GM19351 (cell line): ENCODE data around the gene SCNM1.
A peak's percentile ranks its signal among the peaks of the same experiment; 100 is the strongest.
"Not testable (repeated sequence)": the region's sequence is repeated elsewhere in the genome, so short reads cannot be mapped to it uniquely, and the experiment has no call there.

Experiments
- ATAC-seq: cut with Tn5 transposase; IDR thresholded peaks from one replicate; pipeline ENCODE4 v1.9.1; 2021; ENCODE audit warnings: mild to moderate bottlenecking, moderate library complexity; ENCODE audit not compliant: unreplicated experiment

SCNM1 gene

DNA sequence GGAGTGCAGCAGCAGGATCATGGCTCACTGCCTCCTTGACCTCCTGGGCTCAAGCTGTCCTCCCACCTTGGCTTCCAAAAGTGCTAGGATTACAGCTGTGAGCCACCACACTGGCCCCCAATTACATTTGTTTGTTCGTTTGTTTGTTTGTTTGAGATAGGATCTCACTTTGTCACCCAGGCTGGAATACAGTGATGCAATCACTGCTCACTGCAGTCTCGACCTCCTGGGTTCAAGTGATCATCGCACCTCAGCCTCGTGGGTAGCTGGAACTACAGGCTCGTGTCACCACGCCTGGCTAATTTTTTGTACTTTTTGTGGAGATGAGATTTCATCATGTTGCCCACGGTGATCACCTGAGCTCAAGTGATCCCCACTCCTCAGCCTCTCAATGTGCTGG lies 26.1 kb downstream of the SCNM1 start:
- no peak for ATAC-seq

DNA sequence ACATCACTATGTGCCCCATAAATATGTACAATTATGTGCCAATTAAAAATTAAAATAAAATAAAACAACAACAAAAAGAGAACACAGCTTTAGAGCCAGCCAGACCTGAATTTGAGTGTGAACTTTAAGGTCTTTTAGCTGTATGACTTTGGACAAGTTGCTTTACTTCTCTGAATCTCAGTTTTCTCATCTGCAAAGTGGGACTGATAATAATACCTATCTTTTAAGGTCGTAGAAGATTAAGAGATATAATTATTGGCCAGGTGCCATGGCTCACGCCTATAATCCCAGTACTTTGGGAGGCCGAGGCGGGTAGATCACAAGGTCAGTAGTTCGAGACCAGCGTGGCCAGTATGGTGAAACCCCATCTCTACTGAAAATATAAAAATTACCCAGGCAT lies 27.4 kb downstream of the SCNM1 start:
- ATAC-seq = no peak

DNA sequence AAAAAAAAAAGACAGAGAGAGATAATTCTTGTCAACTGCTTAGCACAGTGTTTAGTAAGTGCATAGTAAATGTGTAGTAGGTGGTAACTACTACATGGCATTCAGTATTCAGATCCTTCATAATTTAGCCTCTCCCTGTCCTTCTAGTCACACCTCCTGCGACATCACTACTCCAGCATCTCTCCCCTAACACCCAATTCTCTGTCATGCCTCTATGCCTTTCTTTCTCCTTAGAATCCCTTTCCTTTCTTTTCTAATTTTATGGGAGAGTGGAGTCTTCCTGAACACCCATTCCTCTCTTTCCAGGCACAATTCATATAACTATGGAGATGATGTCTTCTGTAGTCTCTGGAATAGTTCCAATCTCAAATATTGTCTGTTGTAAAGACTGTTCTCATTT lies 27.9 kb downstream of the SCNM1 start:
- ATAC-seq = no peak

DNA sequence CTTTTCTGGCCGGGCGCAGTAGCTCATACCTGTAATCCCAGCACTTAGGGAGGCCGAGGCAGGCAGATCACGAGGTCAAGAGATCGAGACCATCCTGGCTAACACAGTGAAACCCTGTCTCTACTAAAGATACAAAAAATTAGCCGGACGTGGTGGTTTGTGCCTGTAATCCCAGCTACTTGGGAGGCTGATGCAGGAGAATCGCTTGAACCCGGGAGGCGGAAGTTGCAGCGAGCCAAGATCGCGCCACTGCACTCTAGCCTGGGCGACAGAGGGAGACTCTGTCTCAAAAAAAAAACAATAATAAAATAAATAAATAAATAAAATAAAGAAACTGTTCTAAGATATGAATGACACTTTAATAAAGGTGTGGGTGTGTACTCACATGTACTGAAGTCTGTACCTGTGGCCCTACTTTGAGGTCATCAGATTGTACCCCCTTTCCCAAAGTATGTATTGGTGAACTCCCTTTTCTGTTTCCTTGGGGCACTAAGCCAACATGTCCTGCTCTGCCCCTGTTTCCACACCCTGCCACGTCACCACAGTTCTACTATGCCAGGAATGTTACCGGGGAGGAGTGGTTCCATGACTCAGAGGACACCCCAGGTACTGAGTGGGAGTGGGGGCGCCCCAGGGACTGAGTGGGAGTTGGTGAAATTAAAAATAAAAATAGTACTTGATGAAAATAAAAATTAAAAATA lies 29.1 kb downstream of the SCNM1 start:
- not testable (repeated sequence) for ATAC-seq

DNA sequence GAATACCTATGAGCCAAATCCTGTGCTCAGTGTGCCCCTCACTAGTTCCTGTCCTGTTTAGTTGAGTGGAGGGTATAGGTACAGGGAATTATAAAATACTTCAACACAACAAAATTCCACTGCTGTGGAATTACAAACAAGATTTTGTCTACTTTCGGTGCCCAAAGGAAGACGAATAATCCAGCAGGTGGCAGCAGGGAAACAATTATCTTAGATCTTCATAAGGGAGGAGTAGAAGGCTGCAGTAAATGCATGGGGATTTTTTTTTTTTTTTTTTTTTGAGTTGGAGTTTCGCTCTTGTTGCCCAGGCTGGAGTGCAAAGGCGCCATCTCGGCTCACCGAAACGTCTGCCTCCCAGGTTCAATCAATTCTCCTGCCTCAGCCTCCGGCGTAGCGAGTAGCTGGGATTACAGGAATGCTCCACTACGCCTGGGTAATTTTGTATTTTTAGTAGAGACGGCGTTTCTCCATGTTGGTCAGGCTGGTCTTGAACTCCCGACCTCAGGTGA lies 30.4 kb downstream of the SCNM1 start:
- no peak for ATAC-seq

DNA sequence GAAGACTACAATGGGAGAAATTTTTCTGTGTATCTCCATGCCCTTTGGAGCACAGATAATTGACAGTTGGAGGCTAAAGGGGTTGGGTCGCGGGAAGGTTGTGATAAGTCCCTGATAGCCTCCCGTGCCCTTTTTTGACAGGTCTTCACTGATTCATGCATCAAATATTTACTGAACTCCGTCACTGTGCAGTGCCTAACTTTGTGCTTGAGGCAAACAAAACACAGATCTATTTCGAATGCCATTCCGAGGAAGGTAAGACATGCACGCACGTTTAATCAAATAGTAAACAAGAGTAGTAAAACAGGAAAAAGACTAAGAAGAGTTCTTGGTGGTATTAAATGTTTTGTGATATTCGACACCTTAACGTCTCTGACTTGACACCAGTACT lies 31.9 kb downstream of the SCNM1 start:
- ATAC-seq = no peak

DNA sequence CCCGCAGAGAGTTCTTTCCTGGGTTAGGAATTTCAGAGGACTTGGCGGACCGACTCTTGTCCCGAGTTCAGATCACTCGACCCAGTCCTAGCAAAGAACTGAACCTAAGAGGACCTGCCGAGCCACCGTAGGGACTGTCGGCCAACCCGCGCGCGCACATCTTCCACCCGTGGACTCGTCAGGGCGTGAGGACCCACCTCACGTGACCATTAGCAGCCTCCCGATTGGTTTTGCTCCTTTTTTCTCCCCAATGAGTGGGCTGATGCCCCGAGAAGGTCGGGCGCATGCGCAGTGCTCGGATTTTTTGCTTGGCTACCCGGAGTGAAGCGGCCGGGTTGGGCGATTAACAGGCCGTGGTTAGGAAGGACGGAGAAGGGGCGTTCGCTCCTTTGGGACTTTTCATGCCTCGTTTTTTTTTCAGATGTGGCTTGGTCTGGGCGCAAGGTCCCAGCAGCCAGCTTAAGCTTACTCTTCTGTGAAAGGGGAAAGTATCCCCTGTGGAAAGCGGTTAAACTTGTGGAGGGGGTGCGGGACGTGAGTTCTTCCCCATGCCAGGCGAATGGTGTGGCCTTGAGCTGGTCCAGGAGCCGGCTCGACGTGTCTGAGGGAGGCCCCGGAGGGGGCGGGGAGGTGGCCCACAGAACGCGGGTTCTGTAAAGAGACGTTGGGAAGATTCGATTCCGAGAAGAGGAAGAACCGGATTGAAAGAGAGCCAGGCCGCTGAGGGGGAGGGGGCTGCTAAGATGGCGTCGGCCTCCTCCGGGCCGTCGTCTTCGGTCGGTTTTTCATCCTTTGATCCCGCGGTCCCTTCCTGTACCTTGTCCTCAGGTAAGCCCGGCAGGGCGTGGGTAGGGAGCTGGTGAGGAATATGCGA lies 32.5 kb downstream of the SCNM1 start, which contains the start of gene PIP5K1A:
Gene PIP5K1A, plus strand, starts transcription at position 299 of the 874 bp plus-strand sequence. Its CDS starts 445 bp downstream, at position 744.
- peak; percentile 86 for ATAC-seq

DNA sequence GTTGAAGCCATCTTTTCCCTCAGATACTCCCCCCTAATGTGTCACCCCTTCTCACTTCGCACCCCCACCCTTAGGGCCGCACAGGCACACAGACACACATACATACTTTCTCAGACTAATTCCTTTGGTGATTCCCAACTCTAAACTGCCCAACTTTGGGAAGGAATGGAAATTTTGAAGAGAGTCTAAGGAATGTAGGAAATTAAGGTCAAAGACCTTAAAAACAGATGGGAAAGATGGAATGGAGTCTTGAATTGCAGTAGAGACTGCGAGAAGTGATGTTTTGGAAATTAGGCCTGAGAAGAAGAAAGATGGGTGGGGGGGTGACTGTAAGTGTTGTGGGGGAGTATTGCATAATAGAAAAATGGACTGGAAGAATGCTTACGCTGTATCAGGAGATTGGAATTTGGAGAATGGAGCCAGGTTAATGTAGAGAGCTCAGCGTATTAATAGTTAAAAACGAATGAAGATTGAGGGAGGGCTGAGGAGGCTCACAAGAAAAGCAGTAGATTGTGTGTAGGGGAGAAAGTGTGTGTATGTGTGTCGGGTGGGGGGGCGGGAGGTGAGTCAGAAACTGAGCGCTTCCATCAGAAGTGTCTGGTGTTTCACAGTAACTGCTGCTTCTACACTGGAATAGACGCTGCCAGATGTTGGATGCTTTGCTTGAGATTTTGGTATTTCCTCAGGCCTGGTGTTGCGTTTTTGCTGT lies 34.1 kb downstream of the SCNM1 start:
- ATAC-seq = no peak

DNA sequence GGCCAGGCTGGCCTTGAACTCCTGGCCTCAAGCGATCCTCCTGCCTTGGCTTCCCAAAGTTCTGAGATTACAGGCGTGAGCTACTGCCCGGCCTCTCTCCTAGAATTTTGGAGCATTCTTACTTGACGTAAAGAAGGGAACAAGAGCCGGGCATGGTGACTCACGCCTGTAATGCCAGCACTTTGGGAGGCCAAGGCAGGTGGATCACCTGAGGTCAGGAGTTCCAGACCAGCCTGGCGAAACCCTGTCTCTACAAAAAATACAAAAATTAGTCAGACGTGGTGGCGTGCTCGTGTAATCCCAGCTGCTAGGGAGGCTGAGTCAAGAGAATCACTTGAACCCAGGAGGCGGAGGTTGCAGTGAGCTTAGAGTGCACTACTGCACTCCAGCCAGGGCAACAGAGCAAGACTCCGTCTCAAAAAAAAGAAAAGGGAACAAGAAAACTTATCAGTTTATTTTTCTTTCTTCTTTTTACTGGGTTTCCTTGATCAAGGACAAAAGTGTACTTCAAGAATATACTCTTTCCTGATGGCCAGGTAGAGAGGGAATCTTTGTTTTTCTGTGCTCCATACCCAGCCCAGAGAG lies 39.5 kb downstream of the SCNM1 start:
- not testable (repeated sequence) for ATAC-seq

DNA sequence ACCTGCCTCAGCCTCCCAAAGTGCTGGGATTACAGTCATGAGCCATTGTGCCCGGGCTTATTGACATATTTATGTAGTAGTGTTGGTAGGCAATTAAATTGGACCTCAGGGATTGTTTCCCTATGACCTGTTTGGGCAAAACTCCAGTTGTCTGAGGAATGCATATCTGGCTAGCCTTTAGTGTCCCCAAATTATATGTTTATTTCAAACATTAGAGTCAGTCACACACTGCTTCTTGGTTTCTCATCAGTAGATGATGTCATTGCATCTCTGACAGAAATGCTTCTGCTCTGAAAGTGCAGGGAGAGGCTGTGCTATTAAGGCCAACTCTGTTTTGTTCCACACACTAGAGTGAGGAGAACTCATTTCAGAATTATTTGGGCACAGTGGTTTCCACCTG lies 44.9 kb downstream of the SCNM1 start:
- ATAC-seq = no peak

DNA sequence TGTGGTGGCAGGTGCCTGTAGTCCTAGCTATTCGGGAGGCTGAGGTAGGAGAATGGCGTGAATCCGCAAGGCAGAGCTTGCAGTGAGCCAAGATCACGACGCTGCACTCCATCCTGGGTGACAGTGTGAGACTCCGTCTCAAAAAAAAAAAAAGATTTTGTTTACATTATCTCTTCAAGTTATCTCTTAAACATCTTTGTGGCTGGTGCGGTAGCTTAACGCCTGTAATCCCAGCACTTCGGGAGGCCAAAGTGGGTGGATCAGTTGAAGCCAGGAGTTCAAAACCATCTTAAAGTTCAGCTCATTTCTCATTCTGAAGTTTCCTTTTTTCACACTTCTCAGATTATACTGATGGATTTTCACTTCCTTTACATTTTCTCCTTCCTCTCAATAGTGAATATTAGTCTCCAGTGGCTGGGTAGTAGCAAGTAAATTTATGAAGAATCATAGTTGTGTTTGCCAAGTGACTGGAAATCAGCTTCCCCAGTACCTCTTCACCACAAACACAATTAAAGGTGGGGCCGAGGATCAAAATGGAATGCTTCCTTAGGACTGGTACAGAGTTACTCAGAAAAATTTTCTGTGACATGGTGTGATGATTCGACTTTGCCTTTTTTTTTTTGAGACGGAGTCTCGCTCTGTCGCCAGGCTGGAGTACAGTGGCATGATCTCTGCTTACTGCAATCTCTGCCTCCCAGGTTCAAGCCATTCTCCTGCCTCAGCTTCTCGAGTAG lies 46.2 kb downstream of the SCNM1 start:
- ATAC-seq = no peak

DNA sequence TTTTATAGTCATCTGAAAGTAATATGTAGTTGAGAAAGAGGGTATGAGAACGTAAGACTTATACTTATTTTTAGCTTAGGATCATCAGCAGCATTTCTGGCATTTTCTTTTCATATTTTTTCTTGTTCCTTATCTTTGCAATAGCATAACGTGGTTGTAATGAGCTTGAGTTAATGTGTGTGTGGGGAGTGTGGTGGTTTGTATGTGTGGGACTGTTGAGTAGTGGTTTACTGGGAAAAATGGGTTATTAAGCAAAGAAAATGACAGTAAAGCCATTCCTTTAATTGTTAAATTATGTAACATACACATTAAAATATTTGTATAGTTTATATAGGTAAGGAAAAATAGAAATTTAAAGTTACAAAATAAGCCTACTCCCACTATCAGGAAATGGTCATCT lies 47.6 kb downstream of the SCNM1 start:
- no peak for ATAC-seq
